Mucosa of descending colon (tissue), 3 donors: Measurements from ENCODE around the gene BAG5. TPM values are rescaled to one million over a fixed set of nuclear protein-coding genes. Genes with fewer than 3 reads are reported as not detected.
A peak's percentile ranks its signal among the peaks of the same experiment; 100 is the strongest.

ENCODE experiments used
- ATAC-seq: fragments of 200-7000 bp; cut with Tn5 transposase; one replicate; pipeline ENCODE4 v1.9.1; 2020; ENCODE audit warnings: mild to moderate bottlenecking, moderate library complexity
- DNase-seq, 3 donors: peaks; one replicate each; pipeline ENCODE4 v3.0.0-alpha.2; 2020
- H3K36me3 ChIP-seq: fragments of 200-600 bp; one replicate; pipeline ENCODE4 v1.8.0; 2021; ENCODE audit warnings: low read depth, mild to moderate bottlenecking
- H3K4me1 ChIP-seq: fragments of 200-600 bp; one replicate; pipeline ENCODE4 v1.8.0; 2021; ENCODE audit warnings: low read depth, mild to moderate bottlenecking
- H3K4me3 ChIP-seq: fragments of 200-600 bp; one replicate; pipeline ENCODE4 v1.8.0; 2021; ENCODE audit warnings: mild to moderate bottlenecking
- H3K9me3 ChIP-seq: fragments of 200-600 bp; one replicate; pipeline ENCODE4 v1.8.0; 2021; ENCODE audit warnings: mild to moderate bottlenecking
- CTCF ChIP-seq: fragments of 200-600 bp; IDR thresholded peaks from one replicate; pipeline ENCODE4 v1.8.0; 2022; ENCODE audit warnings: antibody characterized with exemption, mild to moderate bottlenecking
- intact Hi-C, 2 donors: fragments of 100-400 bp; cut with DNase I in 1 of 2; cut with micrococcal nuclease in 1 of 2; formaldehyde crosslinking; loops; one replicate each; pipeline versions ENCODE4 v1.11.0 to v1.11.1; 2022; cut with DNase I, micrococcal nuclease
- total RNA-seq, 3 donors: library from RNA; stranded (reverse); fragmentation: NEBNext Ultra II Directional in 2 of 3; extraction: Animal tissue kit (Norgen Biotek cat#: 25700) in 2 of 3; gene quantifications; one replicate each; pipeline versions ENCODE4 v1.2.1 to v1.2.4, GENCODE V29; 2021 to 2023
- donor health status: DM: no; HTN: no; CAD: no; lungs with moderate emphysema.
- donor health status: DM: no; HTN: no; CAD: no.
- donor health status: DM: no; HTN: yes; CAD: no.

The BAG5 gene
- total RNA-seq, 3 donors from 2014 or later = 26.1 to 29.9 (median 28.0) TPM

GRCh38 chr14:103534576-103535061 is 27.8 kb downstream of the BAG5 start:
- Histone ChIP-seq H3K4me3 (no peak overlapping the region), H3K36me3 (no peaks in the 10 kb centered on the region), H3K4me1 (peaks cover 20% of the 10 kb centered on the region), H3K9me3 (no peaks in the 10 kb centered on the region)
- no peak for TF ChIP-seq CTCF
- ATAC-seq (no peak), DNase-seq (peak in 2 of 3 donors; percentile 47 to 58)
- intact Hi-C loops = no loop called here

- H3K4me1 ChIP-seq = peaks cover 16% of the 10 kb centered on the region
- DNase-seq = no peak
- no peak overlapping the region for H3K4me3 ChIP-seq
Measured at GRCh38 chr14:103533999-103534575, 28.4 kb downstream of the BAG5 start.

GRCh38 chr14:103533137-103533998 is 29.1 kb downstream of the BAG5 start:
- ATAC-seq = no peak
- Histone ChIP-seq H3K9me3 (no peaks in the 10 kb centered on the region), H3K4me1 (peaks cover 11% of the 10 kb centered on the region), H3K36me3 (no peaks in the 10 kb centered on the region), H3K4me3 (no peak overlapping the region)
- intact Hi-C loops = no loop called here
- DNase-seq = no peak
- TF ChIP-seq CTCF = no peak

More at GRCh38 chr14:103533999-103534575, 28.4 kb downstream of the BAG5 start:
- TF ChIP-seq CTCF = no peak
- Histone ChIP-seq H3K9me3 (no peaks in the 10 kb centered on the region), H3K36me3 (no peaks in the 10 kb centered on the region)
- intact Hi-C loops = no loop called here
- no peak for ATAC-seq

DNA sequence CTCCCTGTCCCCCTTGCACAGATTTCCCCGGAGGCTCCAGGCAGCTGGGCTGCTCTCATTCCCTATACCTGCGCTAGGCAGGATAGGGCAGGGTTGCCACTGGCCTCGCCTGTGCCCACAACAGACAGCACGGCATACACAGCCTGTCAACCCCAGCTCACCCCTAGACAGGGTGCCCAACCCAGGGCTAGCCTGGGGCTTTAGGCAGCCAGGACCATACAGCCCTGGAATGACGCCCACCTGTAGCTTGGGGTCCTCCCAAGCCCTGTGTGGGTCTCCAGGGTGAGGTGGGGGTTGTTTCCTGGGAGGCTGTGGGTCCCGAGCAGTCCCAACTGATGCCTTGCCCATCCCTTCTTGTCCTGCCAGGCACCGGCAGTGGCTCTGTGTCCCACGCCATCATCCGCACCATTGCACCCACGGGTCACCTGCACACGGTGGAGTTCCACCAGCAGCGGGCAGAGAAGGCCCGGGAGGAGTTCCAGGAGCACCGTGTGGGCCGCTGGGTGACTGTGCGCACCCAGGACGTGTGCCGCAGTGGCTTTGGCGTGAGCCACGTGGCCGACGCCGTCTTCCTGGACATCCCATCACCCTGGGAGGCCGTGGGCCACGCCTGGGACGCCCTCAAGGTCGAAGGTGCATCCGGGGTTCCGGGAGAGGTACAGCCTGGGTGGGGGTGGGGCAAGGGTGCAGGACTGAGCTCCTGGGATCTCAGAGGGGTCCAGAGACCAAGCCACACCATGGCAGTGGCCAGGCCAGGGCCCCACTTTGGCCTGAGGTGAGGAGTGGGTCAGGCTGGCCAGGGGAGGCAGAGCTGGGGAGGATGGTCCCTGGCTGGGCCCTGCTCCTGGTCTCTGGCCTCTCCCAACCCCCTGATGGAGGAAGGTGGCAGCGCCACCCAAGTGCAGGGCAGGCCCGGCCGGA is 30.0 kb downstream of the BAG5 start:
- H3K4me1 ChIP-seq = peaks cover 19% of the 10 kb centered on the region
- H3K36me3 ChIP-seq = no peaks in the 10 kb centered on the region
- intact Hi-C loops = no loop called here
- no peak overlapping the region for H3K4me3 ChIP-seq
- no peaks in the 10 kb centered on the region for H3K9me3 ChIP-seq
- TF ChIP-seq CTCF = no peak
- DNase-seq (no peak), ATAC-seq (no peak)

DNA sequence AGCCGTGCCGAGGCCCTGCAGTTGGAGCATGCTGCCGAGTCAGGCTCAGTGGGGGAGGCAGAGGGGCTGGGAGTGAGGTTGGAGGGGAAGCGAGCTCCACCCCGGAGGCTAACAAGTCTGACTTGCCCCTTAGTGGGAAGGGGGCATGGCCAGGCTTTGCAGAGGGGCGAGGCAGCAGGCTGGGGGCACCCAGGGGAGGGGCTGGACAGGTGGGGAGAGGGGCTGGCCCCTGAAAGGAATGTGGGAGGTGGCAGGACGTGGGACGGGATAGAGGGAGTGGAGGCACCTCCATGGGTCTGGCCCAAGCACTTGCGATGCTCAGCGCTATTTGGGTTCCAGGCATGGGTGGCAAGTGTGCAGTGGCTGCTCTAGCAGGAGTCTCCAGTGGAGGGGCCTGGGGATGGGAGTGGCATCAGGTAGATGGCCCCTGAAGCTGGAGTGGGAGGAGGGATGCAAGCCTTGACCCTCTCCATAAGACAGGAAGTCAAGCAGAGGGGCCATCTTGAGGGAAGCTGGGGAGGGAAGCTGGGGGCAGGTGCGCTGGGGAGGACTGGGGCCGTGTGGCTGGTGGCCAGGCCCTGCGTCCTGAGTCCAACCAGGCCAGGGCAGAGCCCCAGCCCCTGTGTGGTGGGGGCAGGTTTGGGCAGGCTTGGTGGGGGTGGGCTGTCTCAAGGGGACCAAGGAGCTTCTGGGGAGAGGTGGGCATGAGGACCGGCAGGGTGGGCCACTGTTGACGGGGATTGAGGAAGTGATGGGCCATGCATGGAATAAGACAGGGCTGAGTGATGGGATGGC is 30.8 kb downstream of the BAG5 start:
- intact Hi-C loops = no loop called here
- no peak for TF ChIP-seq CTCF
- ATAC-seq (no peak), DNase-seq (peak in 1 of 3 donors; percentile 29)
- H3K9me3 ChIP-seq = no peaks in the 10 kb centered on the region
- H3K4me1 ChIP-seq = peaks cover 26% of the 10 kb centered on the region
- H3K36me3 ChIP-seq = no peaks in the 10 kb centered on the region
- H3K4me3 ChIP-seq = no peak overlapping the region
